ENCODE results near the gene ARPIN.
"Not testable (repeated sequence)": the region's sequence is repeated elsewhere in the genome, so short reads cannot be mapped to it uniquely, and the experiment has no call there.

Gene ARPIN

DNA sequence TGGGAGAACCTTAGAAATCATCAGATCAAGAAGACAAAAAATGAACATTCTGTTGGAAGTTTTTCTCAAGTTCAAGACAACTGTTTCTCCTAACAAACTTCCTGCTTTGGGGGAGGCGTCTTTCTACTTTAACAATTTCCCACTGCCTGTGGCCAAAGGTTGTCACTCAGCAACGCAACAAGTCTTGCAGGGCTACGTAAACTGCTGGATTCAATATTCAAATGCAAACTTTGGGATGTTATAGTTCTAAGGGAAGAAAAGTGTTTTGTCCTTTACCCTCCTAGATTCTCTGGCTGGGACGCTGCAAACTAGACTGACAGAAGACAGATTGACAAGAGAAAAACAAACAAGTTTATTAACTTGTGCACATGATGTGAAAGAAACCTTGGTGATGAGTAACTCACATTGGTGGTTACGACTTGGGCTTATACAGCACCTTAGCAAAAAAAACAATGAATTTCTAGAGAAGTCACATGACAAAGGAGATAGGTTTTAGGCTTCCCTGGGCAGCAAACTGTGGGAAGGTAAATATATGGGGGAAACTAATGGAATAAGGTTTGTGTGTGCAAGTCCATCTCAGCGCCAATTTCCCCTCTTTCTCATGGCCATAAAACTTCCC, 34.0 kb upstream of the ARPIN start:
- no peak overlapping the region for H3K4me3 ChIP-seq (ENCODE audit: low read depth, low read length)
- in situ Hi-C loops (cut with HindIII; ENCODE audit: low pct_ligation_motif_present, low sequenced_read_pairs): no loop called here
- TF ChIP-seq, protein P1, sequence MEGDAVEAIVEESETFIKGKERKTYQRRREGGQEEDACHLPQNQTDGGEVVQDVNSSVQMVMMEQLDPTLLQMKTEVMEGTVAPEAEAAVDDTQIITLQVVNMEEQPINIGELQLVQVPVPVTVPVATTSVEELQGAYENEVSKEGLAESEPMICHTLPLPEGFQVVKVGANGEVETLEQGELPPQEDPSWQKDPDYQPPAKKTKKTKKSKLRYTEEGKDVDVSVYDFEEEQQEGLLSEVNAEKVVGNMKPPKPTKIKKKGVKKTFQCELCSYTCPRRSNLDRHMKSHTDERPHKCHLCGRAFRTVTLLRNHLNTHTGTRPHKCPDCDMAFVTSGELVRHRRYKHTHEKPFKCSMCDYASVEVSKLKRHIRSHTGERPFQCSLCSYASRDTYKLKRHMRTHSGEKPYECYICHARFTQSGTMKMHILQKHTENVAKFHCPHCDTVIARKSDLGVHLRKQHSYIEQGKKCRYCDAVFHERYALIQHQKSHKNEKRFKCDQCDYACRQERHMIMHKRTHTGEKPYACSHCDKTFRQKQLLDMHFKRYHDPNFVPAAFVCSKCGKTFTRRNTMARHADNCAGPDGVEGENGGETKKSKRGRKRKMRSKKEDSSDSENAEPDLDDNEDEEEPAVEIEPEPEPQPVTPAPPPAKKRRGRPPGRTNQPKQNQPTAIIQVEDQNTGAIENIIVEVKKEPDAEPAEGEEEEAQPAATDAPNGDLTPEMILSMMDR (IDR thresholded peaks at IDR 0.05; ENCODE audit: low read depth, low read length, missing control alignments): no peak
- H3K27ac ChIP-seq: no peak overlapping the region
- H3K27me3 ChIP-seq (replicated peaks): no peaks in the 10 kb centered on the region
- no peak for DNase-seq
- H3K36me3 ChIP-seq (replicated peaks): no peaks in the 10 kb centered on the region

DNA sequence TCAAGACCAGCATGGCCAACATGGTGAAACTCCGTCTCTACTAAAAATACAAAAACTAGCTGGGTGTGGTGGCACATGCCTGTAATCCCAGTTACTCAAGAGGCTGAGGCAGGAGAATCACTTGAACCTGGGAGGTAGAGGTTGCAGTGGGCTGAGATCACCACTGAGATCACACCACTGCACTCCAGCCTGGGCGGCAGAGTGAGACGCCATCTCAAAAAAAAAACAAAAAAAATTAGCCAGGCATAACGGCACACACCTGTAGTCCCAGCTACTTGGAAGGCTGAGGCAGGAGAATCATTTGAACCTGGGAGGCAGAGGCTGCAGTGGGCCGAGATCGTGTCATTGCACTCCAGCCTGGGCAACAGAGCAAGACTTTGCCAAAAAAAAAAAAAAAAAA, 31.0 kb upstream of the ARPIN start:
- H3K27me3 ChIP-seq (replicated peaks); H3K27ac ChIP-seq; DNase-seq; in situ Hi-C loops (cut with HindIII; ENCODE audit: low pct_ligation_motif_present, low sequenced_read_pairs); H3K4me3 ChIP-seq (ENCODE audit: low read depth, low read length); H3K36me3 ChIP-seq (replicated peaks): not testable (repeated sequence)

DNA sequence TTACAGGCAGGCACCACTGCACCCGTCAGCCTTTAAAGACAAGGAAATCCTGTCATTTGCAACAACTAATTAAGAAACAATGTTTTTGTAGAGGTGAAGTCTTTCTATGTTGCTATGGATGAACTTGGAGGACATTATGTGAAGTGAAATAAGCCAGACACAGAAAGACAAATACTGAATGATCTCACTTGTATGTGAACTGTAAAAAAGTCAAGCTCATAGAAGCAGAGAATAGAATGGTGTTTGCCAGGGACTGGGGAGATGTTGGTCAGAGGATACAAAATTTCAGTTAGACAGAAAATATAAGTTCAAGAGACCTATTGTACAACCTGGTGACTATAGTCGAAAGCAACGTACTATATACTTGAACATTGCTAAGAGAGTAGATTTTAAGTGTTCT, 27.2 kb upstream of the ARPIN start:
- no peak for DNase-seq
- no peak overlapping the region for H3K4me3 ChIP-seq (ENCODE audit: low read depth, low read length)
- H3K36me3 ChIP-seq (replicated peaks): no peaks in the 10 kb centered on the region
- TF ChIP-seq, protein P1 (IDR thresholded peaks at IDR 0.05; ENCODE audit: low read depth, low read length, missing control alignments): no peak
- in situ Hi-C loops (cut with HindIII; ENCODE audit: low pct_ligation_motif_present, low sequenced_read_pairs): no loop called here
- no peak overlapping the region for H3K27ac ChIP-seq
- H3K27me3 ChIP-seq (replicated peaks): no peaks in the 10 kb centered on the region

DNA sequence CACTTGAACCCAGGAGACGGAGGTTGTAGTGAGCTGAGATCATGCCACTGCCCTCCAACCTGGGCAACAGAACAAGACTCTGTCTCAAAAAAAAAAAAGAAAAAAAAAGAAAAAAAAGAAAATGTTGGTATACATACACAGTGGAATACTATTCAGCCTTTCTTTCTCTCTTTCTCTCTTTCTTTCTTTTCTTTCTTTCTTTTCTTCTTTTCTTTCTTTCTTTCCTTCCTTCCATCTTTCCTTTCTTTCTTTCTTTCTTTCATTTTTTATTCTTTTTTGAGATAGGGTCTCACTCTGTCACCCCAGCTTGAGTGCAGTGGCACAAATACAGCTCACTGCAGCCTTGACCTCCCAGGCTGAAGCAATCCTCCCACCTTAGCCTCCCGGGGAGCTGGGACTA, 26.6 kb upstream of the ARPIN start:
- H3K27me3 ChIP-seq (replicated peaks); in situ Hi-C loops (cut with HindIII; ENCODE audit: low pct_ligation_motif_present, low sequenced_read_pairs); DNase-seq: not testable (repeated sequence)

DNA sequence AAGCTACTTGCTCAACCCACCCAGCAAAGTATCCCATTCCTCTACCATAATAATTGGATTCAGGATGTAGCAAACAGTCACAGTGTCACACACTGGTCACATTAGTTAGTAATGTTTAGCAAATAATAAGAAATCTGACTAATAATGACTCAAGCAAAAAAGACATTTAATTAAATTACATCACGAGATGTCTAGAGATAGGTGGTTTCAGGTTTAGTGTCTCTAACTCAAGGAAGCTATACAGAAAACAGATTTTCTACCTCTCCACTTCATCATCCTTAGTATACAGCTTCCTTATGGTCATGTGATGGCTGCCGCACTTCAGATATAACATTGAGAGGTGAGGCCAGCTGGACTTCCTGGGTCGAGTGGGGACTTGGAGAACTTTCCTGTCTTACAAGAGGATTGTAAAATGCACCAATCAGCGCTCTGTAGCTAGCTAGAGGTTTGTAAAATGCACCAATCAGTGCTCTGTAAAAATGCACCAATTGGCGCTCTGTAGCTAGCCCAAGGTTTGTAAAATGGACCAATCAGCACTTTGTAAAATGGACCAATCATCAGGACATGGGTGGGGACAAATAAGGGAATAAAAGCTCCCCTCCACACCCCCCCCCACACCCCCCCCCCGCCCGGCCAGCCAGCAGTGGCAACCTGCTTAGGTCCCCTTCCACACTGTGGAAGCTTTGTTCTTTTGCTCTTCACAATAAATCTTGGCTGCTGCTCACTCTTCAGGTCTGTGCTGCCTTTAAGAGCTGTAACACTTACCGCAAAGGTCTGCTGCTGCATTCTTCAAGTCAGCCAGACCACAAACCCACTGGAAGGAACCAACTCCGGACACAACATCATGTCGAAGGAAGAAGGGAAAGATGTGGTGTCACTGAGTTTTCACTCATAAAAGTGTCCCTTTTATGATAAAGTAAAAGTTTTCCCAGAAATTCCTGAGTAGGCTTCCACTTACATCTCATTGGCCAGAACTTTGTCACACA, 24.9 kb upstream of the ARPIN start:
- Histone ChIP-seq H3K27me3 (replicated peaks) (no peaks in the 10 kb centered on the region), H3K36me3 (replicated peaks) (no peaks in the 10 kb centered on the region), H3K4me3 (ENCODE audit: low read depth, low read length) (no peak overlapping the region), H3K27ac (no peak overlapping the region)
- no peak for DNase-seq
- TF ChIP-seq, protein P1 (IDR thresholded peaks at IDR 0.05; ENCODE audit: low read depth, low read length, missing control alignments): no peak
- in situ Hi-C loops (cut with HindIII; ENCODE audit: low pct_ligation_motif_present, low sequenced_read_pairs): no loop called here

More for the DNA sequence above, 26.6 kb upstream of the ARPIN start:
- not testable (repeated sequence) for H3K27ac ChIP-seq; H3K36me3 ChIP-seq (replicated peaks); H3K4me3 ChIP-seq (ENCODE audit: low read depth, low read length)

DNA sequence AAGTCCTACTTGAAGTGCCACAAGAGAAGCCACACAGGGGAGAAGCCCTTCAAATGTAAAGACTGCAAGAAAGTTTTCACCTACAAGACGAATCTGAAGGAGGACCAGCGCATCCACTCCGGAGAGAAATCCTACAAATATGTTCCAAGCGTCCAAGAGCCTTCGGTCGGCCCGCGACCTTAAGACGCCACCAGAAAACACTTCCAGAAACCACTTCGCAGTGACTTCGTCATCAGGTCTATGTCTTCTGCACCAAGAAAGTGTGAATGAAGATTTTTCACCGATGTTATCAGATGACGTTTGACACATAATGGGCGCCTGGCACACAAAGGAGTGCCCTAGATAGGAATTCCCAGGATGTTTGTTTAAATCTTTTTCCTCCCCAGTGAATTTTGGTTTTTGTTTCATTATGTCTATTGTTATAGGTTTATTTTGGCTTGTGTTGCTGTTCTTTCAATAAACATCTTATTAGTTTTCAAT, 24.1 kb upstream of the ARPIN start:
- TF ChIP-seq, protein P1 (IDR thresholded peaks at IDR 0.05; ENCODE audit: low read depth, low read length, missing control alignments): no peak
- no peaks in the 10 kb centered on the region for H3K36me3 ChIP-seq (replicated peaks)
- no peak overlapping the region for H3K4me3 ChIP-seq (ENCODE audit: low read depth, low read length)
- H3K27me3 ChIP-seq (replicated peaks): no peaks in the 10 kb centered on the region
- in situ Hi-C loops (cut with HindIII; ENCODE audit: low pct_ligation_motif_present, low sequenced_read_pairs): no loop called here
- no peak for DNase-seq
- no peak overlapping the region for H3K27ac ChIP-seq
